ENCODE results near the gene DAGLA.

DNA sequence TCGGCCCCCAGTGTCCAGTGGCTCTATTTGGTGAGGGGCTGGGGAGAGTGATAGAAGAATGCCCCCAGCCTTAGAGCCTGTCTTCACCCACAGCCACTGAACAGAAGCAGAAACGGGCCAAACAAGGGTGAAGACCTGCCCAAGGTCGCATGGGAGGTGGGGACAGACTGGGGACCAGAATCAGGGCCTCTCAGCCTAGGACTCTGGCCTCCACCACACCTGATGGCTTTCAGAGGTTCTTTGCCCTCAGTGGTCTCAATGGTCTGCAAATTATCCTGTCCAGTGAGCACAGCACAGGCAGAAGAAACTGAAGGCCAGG, 67.7 kb downstream of the DAGLA start:
- TF ChIP-seq EZH2 (IDR thresholded peaks at IDR 0.05; ENCODE audit: insufficient read depth, poor library complexity, severe bottlenecking) (no peak), EZH2phosphoT487 (IDR thresholded peaks at IDR 0.05; ENCODE audit: insufficient read depth, low read depth) (no peak)

Measured in GM23248 (cell line).